IMR-90 (cell line): ENCODE results near the gene SEPTIN2. TPM values are rescaled to one million over a fixed set of nuclear protein-coding genes. Genes with fewer than 3 reads are reported as not detected.

Experiments used
- ATAC-seq: fragments of 200-7000 bp; cut with Tn5 transposase; 2 replicates; pipeline ENCODE4 v1.9.1; 2020; ENCODE audit warnings: low read depth, mild to moderate bottlenecking, moderate library complexity
- BruUV-seq: library from RNA; stranded (reverse); fragments of 400-500 nt; replicated peaks from 2 replicates; lab custom pipeline; 2021; lab: Mats Ljungman, UMichigan
- CTCF ChIA-PET: fragments of 300-600 bp; formaldehyde crosslinking; extraction: SDS; loops from one replicate; lab custom pipeline; 2021; ENCODE audit warnings: antibody characterized with exemption; lab: Yijun Ruan, JAX
- POLR2A ChIA-PET: fragments of 300-600 bp; sonication (Branson Sonifier 250); formaldehyde crosslinking; loops from one replicate; lab custom pipeline; 2022; ENCODE audit warnings: antibody characterized with exemption; ENCODE audit not compliant: unreplicated experiment; lab: Charles Lee
- DNase-seq: peaks from one replicate; pipeline ENCODE4 v3.0.0; 2013
- H2AFZ ChIP-seq: replicated peaks from 2 replicates; pipeline ENCODE3; 2013; ENCODE audit warnings: low read length, mild to moderate bottlenecking; ENCODE audit not compliant: poor library complexity
- H2AK5ac ChIP-seq: 2 replicates; pipeline ENCODE4 v1.6.1; 2013; ENCODE audit warnings: low read depth, low read length, inconsistent platforms
- H2AK9ac ChIP-seq: replicated peaks from 2 replicates; pipeline ENCODE3; 2013; ENCODE audit warnings: mild to moderate bottlenecking, low read depth, low read length, moderate library complexity; ENCODE audit not compliant: poor library complexity
- H2BK120ac ChIP-seq: 2 replicates; pipeline ENCODE4 v1.6.1; 2013; ENCODE audit warnings: low read depth, low read length, inconsistent platforms
- H2BK15ac ChIP-seq: 3 replicates; pipeline ENCODE4 v1.6.1; 2013; ENCODE audit warnings: low read depth, low read length, inconsistent platforms
- H2BK20ac ChIP-seq: 2 replicates; pipeline ENCODE4 v1.6.1; 2013; ENCODE audit warnings: low read depth, mild to moderate bottlenecking, inconsistent platforms, low read length, moderate library complexity
- H2BK5ac ChIP-seq: 2 replicates; pipeline ENCODE4 v1.6.1; 2013; ENCODE audit warnings: mild to moderate bottlenecking, low read depth, low read length, inconsistent platforms; ENCODE audit not compliant: poor library complexity, severe bottlenecking
- H3K14ac ChIP-seq: replicated peaks from 2 replicates; pipeline ENCODE4 v1.6.1; 2013; ENCODE audit warnings: low read depth, low read length, inconsistent platforms
- H3K18ac ChIP-seq: 2 replicates; pipeline ENCODE4 v1.6.1; 2013; ENCODE audit warnings: low read depth, low read length, control low read depth
- H3K23ac ChIP-seq: 2 replicates; pipeline ENCODE4 v1.6.1; 2013; ENCODE audit warnings: low read depth, low read length, inconsistent platforms
- H3K27ac ChIP-seq: 2 replicates; pipeline ENCODE4 v1.5.1; 2013; ENCODE audit warnings: mild to moderate bottlenecking, control low read depth, low read length; ENCODE audit not compliant: insufficient read depth
- H3K27me3 ChIP-seq: 2 replicates; pipeline ENCODE4 v1.6.1; 2013; ENCODE audit warnings: low read length; ENCODE audit not compliant: control insufficient read depth, insufficient read depth
- H3K36me3 ChIP-seq: 2 replicates; pipeline ENCODE4 v1.6.1; 2013; ENCODE audit warnings: low read length, mixed read lengths; ENCODE audit not compliant: control insufficient read depth, insufficient read depth
- H3K4ac ChIP-seq: 2 replicates; pipeline ENCODE4 v1.6.1; 2013; ENCODE audit warnings: low read depth, low read length, inconsistent platforms
- H3K4me1 ChIP-seq: 2 replicates; pipeline ENCODE4 v1.6.1; 2013; ENCODE audit warnings: low read length, mixed read lengths; ENCODE audit not compliant: control insufficient read depth, insufficient read depth
- H3K4me2 ChIP-seq: 2 replicates; pipeline ENCODE4 v1.6.1; 2013; ENCODE audit warnings: low read depth, mild to moderate bottlenecking, control low read depth, low read length, moderate library complexity
- H3K4me3 ChIP-seq: 2 replicates; pipeline ENCODE4 v1.5.1; 2013; ENCODE audit warnings: low read depth, mild to moderate bottlenecking, control low read depth, low read length, moderate library complexity; ENCODE audit not compliant: insufficient read depth
- H3K56ac ChIP-seq: 2 replicates; pipeline ENCODE4 v1.6.1; 2013; ENCODE audit warnings: low read length, inconsistent platforms; ENCODE audit not compliant: insufficient read depth; ENCODE audit errors: extremely low read depth
- H3K79me1 ChIP-seq, 2 experiments: 2 replicates each; pipeline ENCODE4 v1.6.1; 2013; ENCODE audit warnings: low read length in 2 of 2, inconsistent platforms in 1 of 2, low read depth in 1 of 2
- H3K9ac ChIP-seq: 2 replicates; pipeline ENCODE4 v1.6.1; 2013; ENCODE audit warnings: low read depth, low read length, control low read depth
- H3K9me1 ChIP-seq: 2 replicates; pipeline ENCODE4 v1.6.1; 2013; ENCODE audit warnings: low read length, inconsistent platforms; ENCODE audit not compliant: insufficient read depth
- H3K9me3 ChIP-seq: 2 replicates; pipeline ENCODE4 v1.6.1; 2013; ENCODE audit warnings: low read length; ENCODE audit not compliant: control insufficient read depth, insufficient read depth
- H4K20me1 ChIP-seq: 2 replicates; pipeline ENCODE4 v1.6.1; 2013; ENCODE audit warnings: low read length, inconsistent platforms; ENCODE audit not compliant: insufficient read depth
- H4K5ac ChIP-seq: 2 replicates; pipeline ENCODE4 v1.6.1; 2013; ENCODE audit warnings: mild to moderate bottlenecking, low read depth, low read length, control low read depth
- H4K8ac ChIP-seq, 2 experiments: 2 replicates each; pipeline ENCODE4 v1.6.1; 2013; ENCODE audit warnings: low read depth in 2 of 2, low read length in 2 of 2, control low read depth in 1 of 2, inconsistent platforms in 1 of 2
- H4K91ac ChIP-seq: 2 replicates; pipeline ENCODE4 v1.6.1; 2013; ENCODE audit warnings: low read depth, low read length, inconsistent platforms; ENCODE audit not compliant: insufficient read depth
- BHLHE40 ChIP-seq: fragments of 150-350 bp; IDR thresholded peaks from 2 replicates; pipeline ENCODE4 v1.6.1; 2016; ENCODE audit warnings: mild to moderate bottlenecking, low read depth, low read length
- CEBPB ChIP-seq: IDR thresholded peaks from 2 replicates; pipeline ENCODE4 v1.6.1; 2012; ENCODE audit warnings: low read depth, low read length, improper control_type of control experiment
- CHD1 ChIP-seq: IDR thresholded peaks from 2 replicates; pipeline ENCODE4 v1.6.1; 2012; ENCODE audit warnings: low read depth, low read length, improper control_type of control experiment
- CTCF ChIP-seq: conservative IDR thresholded peaks from 2 replicates; pipeline ENCODE4 v1.5.1; 2012; ENCODE audit warnings: mild to moderate bottlenecking, low read depth, low read length, improper control_type of control experiment
- FOS ChIP-seq: fragments of 150-350 bp; IDR thresholded peaks from 2 replicates; pipeline ENCODE4 v1.6.1; 2016; ENCODE audit warnings: low read depth, low read length
- MAFK ChIP-seq: IDR thresholded peaks from 2 replicates; pipeline ENCODE4 v1.6.1; 2012; ENCODE audit warnings: low read depth, low read length, improper control_type of control experiment
- MAZ ChIP-seq: IDR thresholded peaks from 2 replicates; pipeline ENCODE4 v1.6.1; 2012; ENCODE audit warnings: low read depth, mild to moderate bottlenecking, low read length, improper control_type of control experiment, moderate library complexity, borderline replicate concordance
- MXI1 ChIP-seq: IDR thresholded peaks from 2 replicates; pipeline ENCODE4 v1.6.1; 2012; ENCODE audit warnings: low read depth, mild to moderate bottlenecking, low read length, moderate library complexity, borderline replicate concordance
- RCOR1 ChIP-seq: IDR thresholded peaks from 2 replicates; pipeline ENCODE4 v1.6.1; 2012; ENCODE audit warnings: mild to moderate bottlenecking, low read length, improper control_type of control experiment; ENCODE audit not compliant: insufficient replicate concordance
- RFX5 ChIP-seq: IDR thresholded peaks from 2 replicates; pipeline ENCODE4 v1.8.0; 2012; ENCODE audit warnings: low read depth, mild to moderate bottlenecking, low read length, moderate library complexity
- SMC3 ChIP-seq: fragments of 150-350 bp; IDR thresholded peaks from 2 replicates; pipeline ENCODE4 v1.6.1; 2016; ENCODE audit warnings: low read depth, mild to moderate bottlenecking, antibody characterized with exemption, low read length, moderate library complexity
- USF2 ChIP-seq: fragments of 150-350 bp; IDR thresholded peaks from 2 replicates; pipeline ENCODE4 v1.6.1; 2017; ENCODE audit warnings: mild to moderate bottlenecking, antibody characterized with exemption, low read length, low read depth
- WGBS, 2 experiments: methylation state at CpG; one replicate each; pipeline versions ENCODE4 v1.1.5 to v1.1.7; 2013; ENCODE audit warnings: missing lambda C conversion rate in 2 of 2; ENCODE audit not compliant: insufficient read length in 1 of 2; ENCODE audit errors: extremely low coverage in 2 of 2; 5-methylcytosine and 5-hydroxymethylcytosine counted together
- dilution Hi-C: fragments of 300-500 bp; cut with HindIII; formaldehyde crosslinking; loops from one replicate; pipeline ENCODE4 v1.14.3; 2018; ENCODE audit warnings: low sequenced_read_pairs; ENCODE audit not compliant: unreplicated experiment
- in situ Hi-C: fragments of 300-500 bp; cut with MboI; formaldehyde crosslinking; loops from 3 replicates; pipeline ENCODE4 v1.14.3; 2019; ENCODE audit warnings: low sequenced_read_pairs, inconsistent platforms, mixed read lengths
- intact Hi-C: fragments of 100-400 bp; cut with micrococcal nuclease; formaldehyde crosslinking; loops from 2 replicates; pipeline ENCODE4 v1.10.0; 2022
- polyA plus RNA-seq, 3 experiments: library from polyadenylated mRNA; depleted of rRNA; stranded (reverse); fragments of >200 nt; gene quantifications; 2 replicates each; pipeline ENCODE4 v1.2.3, GENCODE V29; 2012; ENCODE audit warnings: low replicate concordance in 1 of 3
- total RNA-seq: library from RNA; depleted of rRNA; stranded (reverse); fragments of >200 nt; gene quantifications from 2 replicates; pipeline ENCODE4 v1.2.3, GENCODE V29; 2012

Gene SEPTIN2
- total and polyA plus RNA-seq, 2 of the 4 experiments (the other 2 are of a cell fraction): 420 to 504 TPM

- no peak for TF ChIP-seq RCOR1
- no peak for TF ChIP-seq CTCF
- no peak for TF ChIP-seq USF2
- no peak for TF ChIP-seq CHD1
- no peak for TF ChIP-seq MAFK
- no peak for TF ChIP-seq SMC3
- TF ChIP-seq BHLHE40: no peak
- no peak for TF ChIP-seq RFX5
- TF ChIP-seq MXI1: no peak
- TF ChIP-seq FOS: no peak
- no peak for TF ChIP-seq CEBPB
- no peak for TF ChIP-seq MAZ
- Histone ChIP-seq H2BK5ac (no peak overlapping the region), H4K91ac (no peak overlapping the region), H4K5ac (no peak overlapping the region), H3K4me1 (0 out of 2 replicates have a peak, but pooled peaks cover 3% of the 10 kb centered on the region), H3K36me3 (peaks cover 2% of the 10 kb centered on the region; the same call in 1 of the 2 replicates), H3K27ac (no peak overlapping the region), H3K56ac (no peak overlapping the region), H2AK5ac (no peak overlapping the region), H4K8ac (no peak overlapping the region), H2BK20ac (no peak overlapping the region), H3K79me1 (peaks cover 11 to 66% of the 10 kb centered on the region in 2 experiments; a peak in 3 of 4 replicates), H3K18ac (no peak overlapping the region), H2AK9ac (peak overlapping the region; percentile 23), H3K9ac (no peak overlapping the region), H3K9me1 (peaks cover 23% of the 10 kb centered on the region), H3K4me2 (no peak overlapping the region), H2BK120ac (no peak overlapping the region), H3K9me3 (no peaks in the 10 kb centered on the region), H3K27me3 (no peaks in the 10 kb centered on the region), H3K14ac (no peak overlapping the region), H3K4ac (no peak overlapping the region), H3K23ac (no peak overlapping the region), H2AFZ (no peak overlapping the region), H3K4me3 (no peak overlapping the region), H2BK15ac (no peak overlapping the region), H4K20me1 (peaks cover 80% of the 10 kb centered on the region)
- WGBS, 2 experiments: 87% methylated on average over 6 of the region's 13 CpGs; no CpG with 5 or more reads in 1 of the 2 experiments
- ChIA-PET POLR2A (interaction anchor here (0.6 to 1.1 kb wide), 3 partner anchors 14 to 321 kb away, joined by 3 to 8 read pairs (median 3); no protein-coding TSS in a partner anchor), CTCF (no interaction called here)
- ATAC-seq (no peak; the same call in 1 of the 2 replicates), DNase-seq (no peak)
- intact Hi-C loops: no loop called here
- in situ Hi-C loops: no loop called here
- dilution Hi-C loops: no loop called here
- no TSS peak for BruUV-seq
Observed at GRCh38 chr2:241302759-241303651, 12.7 kb upstream of the SEPTIN2 start.
